ENCODE measurements around the gene ADAMTS13. TPM values are rescaled to one million over a fixed set of nuclear protein-coding genes. Genes with fewer than 3 reads are reported as not detected.

ADAMTS13 gene
- total and polyA plus RNA-seq, 9 of the 15 experiments (the other 6 are each of a cell fraction or from before 2014, with no cell fraction given) = 0.03 to 0.20 (median 0.04) TPM; not detected in 4

GRCh38 chr9:133445293-133445969 lies 23.3 kb downstream of the ADAMTS13 start (continued):
- TF ChIP-seq SMARCC2 (IDR thresholded peaks at IDR 0.05; ENCODE audit: low read depth) = no peak
- no peak for TF ChIP-seq TFAM (CRISPR knock-in tag; conservative IDR thresholded peaks at IDR 0.05)
- TF ChIP-seq ZNF134 (CRISPR knock-in tag; conservative IDR thresholded peaks at IDR 0.05) = no peak
- no peak for TF ChIP-seq NCOA4 (IDR thresholded peaks at IDR 0.05; ENCODE audit: partially characterized antibody)
- no peak for TF ChIP-seq SRSF3 (IDR thresholded peaks at IDR 0.05; ENCODE audit: insufficient read depth, low read length)
- TF ChIP-seq HMGN3 (IDR thresholded peaks at IDR 0.05; ENCODE audit: borderline replicate concordance, extremely low read depth, insufficient read length, low read depth, low read length) = no peak
- no peak for TF ChIP-seq BRD4 (IDR thresholded peaks at IDR 0.05)
- TF ChIP-seq ATF3 (IDR thresholded peaks at IDR 0.05) = no peak
- no peak for TF ChIP-seq ATF3 (CRISPR knock-in tag; conservative IDR thresholded peaks at IDR 0.05)
- no peak for TF ChIP-seq JUN (IDR thresholded peaks at IDR 0.05; ENCODE audit: borderline replicate concordance, low read depth, low read length)
- no peak for TF ChIP-seq JUN (CRISPR knock-in tag; IDR thresholded peaks at IDR 0.05; ENCODE audit: borderline replicate concordance)
- TF ChIP-seq SREBF2 (CRISPR knock-in tag; IDR thresholded peaks at IDR 0.05) = no peak
